ENCODE measurements around the gene TMEM147.

TMEM147 gene

GRCh38 chr19:35521124-35521743, 24.2 kb upstream of the TMEM147 start:
- no peak for DNase-seq

GRCh38 chr19:35522745-35523327, 22.6 kb upstream of the TMEM147 start:
- no peak for DNase-seq

DNA sequence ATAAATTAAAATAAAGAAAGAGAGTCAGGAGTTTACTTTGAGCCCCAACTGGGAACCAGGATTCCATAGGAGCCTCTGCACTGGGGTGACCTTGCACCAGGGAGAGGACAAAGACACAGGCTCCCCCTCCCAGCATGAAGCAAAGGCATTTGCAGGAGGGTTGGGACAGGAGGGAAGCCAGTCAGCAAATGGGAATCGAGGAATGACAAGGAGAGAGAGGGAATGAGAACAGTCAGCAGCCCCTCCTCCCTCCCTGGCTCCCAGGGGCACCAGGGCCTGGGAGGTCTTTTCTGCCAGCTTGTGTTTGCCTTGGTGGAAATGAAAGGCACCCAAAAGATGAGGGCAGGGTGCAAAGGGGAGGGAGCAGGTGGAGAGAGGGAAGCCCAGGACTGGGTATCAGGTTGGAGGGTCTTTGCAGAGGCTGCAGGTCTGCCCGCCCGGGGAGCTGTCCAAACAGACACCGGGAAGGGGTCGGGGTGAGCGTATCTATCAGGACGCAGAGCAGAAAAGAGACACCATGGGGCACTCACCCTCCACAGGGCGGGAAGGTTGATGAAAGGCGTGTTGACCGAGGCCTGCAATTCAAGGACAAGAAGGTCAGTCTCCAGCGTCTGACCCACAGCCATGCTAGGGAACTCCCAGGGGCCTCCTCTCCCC, 21.1 kb upstream of the TMEM147 start:
- no peak for DNase-seq

DNA sequence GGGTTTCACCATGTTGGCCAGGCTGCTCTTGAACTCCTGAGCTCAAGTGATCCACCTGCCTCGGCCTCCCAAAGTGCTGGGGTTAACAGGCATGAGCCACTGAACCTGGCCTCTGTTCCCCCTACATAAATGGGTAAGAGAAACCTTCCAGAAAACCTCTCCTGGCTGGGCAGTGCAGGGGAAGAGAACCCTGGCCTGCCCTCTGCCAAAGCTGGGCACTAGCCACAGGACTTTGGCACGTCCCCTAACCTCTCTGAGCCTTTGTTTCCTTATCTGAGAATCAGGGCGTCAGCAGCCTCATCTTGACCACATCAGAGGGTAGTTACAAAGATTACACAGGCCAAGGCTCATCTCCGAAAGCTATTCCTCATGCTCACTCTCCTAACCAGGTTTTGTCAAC, 19.6 kb upstream of the TMEM147 start:
- no peak for DNase-seq

DNA sequence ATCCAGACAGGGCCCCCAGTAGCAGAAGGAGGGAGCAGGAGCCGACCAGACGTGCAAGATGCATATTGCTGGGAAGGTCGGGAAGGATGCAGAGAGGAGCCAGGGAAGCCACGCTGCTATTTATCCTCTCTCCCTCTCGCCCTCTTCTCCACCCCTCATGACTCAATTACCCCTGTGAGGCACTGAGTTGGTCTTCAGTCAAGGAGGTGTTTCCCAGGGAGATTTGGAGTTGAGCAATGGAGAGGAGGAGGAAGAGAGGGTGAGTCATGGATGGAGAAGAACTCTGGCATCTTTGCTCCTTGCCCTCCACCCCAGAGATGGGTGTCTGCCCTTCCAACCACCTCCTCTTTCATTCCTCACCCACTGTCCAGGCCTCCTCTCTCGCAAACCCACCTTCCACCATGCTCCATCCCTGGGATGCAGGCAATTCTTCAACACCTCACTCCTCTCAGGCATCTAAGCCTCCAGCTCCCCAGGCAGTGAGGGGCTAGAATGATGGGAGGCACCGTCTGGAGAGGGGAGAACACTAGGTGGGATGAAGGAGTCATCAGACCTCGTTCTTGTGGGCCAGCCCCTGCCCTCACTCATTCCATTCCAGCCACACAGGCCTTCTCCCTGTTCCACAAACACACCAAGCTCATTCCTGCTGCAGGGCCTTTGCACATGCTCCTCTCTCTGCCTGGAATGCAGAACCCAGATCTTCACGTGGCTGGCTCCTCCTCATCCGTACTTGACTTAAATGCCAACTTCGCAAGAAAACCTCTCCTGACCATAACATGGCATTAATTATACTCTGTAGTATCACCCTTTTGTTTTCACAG, 17.0 kb upstream of the TMEM147 start, which contains the start of gene SBSN:
Gene SBSN, minus strand, starts transcription at position 94 of the 821 bp plus-strand sequence. Its CDS starts 30 bp downstream, at position 64.
- DNase-seq: no peak

DNA sequence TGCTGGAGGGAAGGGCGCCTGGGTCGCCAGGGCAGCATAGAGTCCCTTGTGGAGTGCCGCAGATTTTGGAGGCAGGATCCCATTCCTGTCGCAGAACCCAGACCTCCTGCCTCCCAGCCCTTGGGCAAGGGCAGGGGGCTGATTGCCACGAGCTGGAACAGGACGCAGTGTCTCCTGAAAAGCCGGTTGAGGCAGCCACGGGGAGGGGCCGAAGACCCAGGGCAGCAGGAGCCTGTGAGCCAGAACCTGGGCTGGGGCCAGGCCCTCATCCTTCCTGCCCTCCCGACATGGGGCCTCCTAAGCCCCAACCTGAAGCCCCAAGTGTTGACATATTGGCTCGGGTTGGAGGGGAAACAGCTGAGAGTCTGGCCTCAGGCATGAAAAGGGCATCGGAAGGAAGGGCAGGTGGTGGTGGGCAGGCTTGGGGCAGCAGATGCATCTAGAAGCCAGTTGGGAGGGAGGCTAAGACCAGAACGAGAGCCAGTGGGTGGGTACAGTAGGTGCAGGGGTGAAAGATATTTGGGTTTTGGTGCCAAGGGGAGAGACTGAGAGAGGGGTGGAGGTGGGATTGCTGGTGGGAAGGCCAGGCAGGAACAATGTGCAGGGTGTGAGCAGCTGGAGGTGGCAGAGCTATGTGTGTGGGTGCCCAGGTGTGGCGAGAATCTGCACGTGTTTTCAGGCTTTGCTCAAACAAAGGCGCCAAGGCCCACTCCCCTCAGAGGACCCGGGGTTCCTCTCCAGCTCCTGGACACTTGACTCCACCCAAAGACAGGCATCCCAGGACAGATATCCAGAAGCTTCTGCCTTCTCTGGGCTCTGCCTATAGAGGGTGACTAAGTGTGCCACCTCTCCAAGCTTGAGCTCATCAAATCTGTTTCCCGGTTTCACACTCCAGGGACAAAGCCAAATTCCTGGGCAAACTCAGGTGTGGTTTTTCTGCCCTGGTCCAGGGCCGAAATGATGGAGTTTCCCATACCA, 15.9 kb upstream of the TMEM147 start:
- DNase-seq: no peak

DNA sequence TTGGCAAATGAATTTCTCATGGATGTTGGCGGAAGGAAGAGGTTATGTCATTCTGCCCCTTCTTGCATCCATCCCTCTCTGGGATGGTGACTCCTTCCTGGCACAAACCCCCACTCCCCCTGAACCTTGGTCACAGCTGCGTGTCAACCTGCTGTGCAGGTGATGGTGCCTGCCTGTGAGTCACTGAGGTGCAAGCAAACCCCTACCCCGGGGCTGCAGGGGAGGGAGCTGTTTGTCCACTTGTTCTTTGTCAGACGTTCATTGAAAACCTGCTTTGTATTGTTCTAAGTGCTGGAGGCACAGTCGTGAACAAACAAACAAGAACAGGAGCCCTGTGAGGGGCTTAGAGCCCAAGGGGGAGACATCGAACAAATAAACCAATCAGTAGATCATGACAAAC, 14.1 kb upstream of the TMEM147 start:
- DNase-seq: no peak

DNA sequence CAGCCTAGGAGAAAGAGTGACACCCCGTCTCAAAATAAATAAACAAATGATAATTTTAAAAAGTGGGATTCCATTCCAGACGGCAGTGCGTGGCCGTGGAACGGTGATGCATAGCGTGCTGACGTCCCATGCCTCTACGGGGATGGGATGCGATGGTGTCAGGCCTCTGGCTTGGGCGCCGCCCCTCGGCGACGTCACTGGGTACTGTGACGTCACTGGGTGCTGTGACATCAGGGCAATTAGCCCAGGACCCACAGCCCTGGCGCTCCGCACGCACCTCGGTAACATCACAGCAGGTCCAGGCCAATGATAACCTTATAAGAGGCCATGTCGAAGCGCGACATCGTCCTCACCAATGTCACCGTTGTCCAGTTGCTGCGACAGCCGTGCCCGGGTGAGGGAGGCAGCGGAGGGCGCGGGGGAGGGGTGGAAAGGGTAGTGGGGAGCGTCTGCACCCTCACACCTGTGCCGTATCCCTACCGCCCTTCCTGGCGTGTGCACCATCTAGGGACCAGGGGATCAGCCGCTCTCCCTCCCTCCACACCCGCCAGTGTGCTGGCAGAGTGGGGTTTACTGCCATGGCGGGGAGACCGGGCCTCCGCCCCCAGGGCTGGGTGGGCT, 12.1 kb upstream of the TMEM147 start, which contains the start of gene GAPDHS:
Gene GAPDHS, plus strand, starts transcription at position 256 of the 621 bp plus-strand sequence. Its CDS starts 72 bp downstream, at position 328.
- no peak for DNase-seq

- peak; percentile 32 to 49 for DNase-seq
Observed at GRCh38 chr19:35533822-35534392, 11.5 kb upstream of the TMEM147 start.

DNA sequence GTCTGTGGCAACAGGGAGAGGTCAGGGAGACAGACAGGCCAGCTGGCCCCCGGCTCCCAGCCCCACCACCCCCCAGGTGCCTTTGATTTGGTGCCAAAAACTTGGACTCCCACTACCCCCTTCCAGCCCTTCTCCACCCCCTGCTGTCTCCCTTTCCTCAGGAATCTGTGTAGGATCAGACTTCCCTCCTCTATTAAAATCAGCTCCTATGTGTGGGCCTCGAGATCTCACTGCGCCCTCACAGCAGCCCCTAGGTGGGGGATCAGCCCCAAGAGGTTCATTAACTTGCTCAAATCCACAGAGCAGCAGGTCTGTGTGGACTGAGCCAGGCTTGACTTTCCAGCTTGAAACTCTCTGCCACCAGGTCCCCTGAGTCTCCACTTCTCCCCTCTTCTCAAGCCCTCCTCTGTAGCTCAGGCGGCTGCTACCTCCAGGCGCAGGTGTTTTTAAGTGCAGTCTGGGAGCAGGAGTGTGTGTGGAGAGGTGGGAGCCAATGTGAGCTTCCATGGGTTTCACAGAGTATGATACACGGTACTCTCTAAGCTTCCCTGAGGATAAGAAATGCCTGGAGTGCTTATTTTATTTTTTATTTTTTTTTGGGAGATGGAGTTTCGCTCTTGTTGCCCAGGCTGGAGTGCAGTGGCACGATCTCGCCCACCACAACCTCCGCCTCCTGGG, 10.5 kb upstream of the TMEM147 start:
- DNase-seq: no peak

- DNase-seq: no peak
Observed at GRCh38 chr19:35539314-35539713, 6.1 kb upstream of the TMEM147 start.

- no peak for DNase-seq
Observed at GRCh38 chr19:35539850-35540249, 5.6 kb upstream of the TMEM147 start.

GRCh38 chr19:35540356-35540927, 5.0 kb upstream of the TMEM147 start:
- DNase-seq: no peak

- no peak for DNase-seq
Observed at GRCh38 chr19:35542209-35542608, 3.2 kb upstream of the TMEM147 start.

- no peak for DNase-seq
Observed at GRCh38 chr19:35543280-35544109, 1.9 kb upstream of the TMEM147 start.

- DNase-seq: no peak
Observed at GRCh38 chr19:35544110-35544802, 1.2 kb upstream of the TMEM147 start.

- DNase-seq: peak; percentile 22 to 60
Observed at GRCh38 chr19:35545855-35546381, 492 bp downstream of the TMEM147 start.

GRCh38 chr19:35546532-35546931, 1.1 kb downstream of the TMEM147 start:
- DNase-seq: no peak
